HepG2 (cell line): ENCODE measurements around the gene UCKL1. TPM values are rescaled to one million over a fixed set of nuclear protein-coding genes. Genes with fewer than 3 reads are reported as not detected.
A peak's percentile ranks its signal among the peaks of the same experiment; 100 is the strongest.

Source experiments
- ATAC-seq: fragments of 200-7000 bp; cut with Tn5 transposase; 3 replicates; pipeline ENCODE4 v1.9.1; 2020; ENCODE audit warnings: mild to moderate bottlenecking, moderate library complexity
- BruUV-seq: library from RNA; stranded (reverse); fragments of 400-500 nt; replicated peaks from 2 replicates; lab custom pipeline; 2021; lab: Mats Ljungman, UMichigan
- CTCF ChIA-PET: fragments of 300-600 bp; formaldehyde crosslinking; extraction: SDS; loops from one replicate; lab custom pipeline; 2021; ENCODE audit warnings: low total read pairs, inconsistent platforms, low intra/inter-chr PET ratio; lab: Yijun Ruan, JAX
- POLR2A ChIA-PET: fragments of 350-600 bp; sonication (Branson Sonifier 250); formaldehyde crosslinking; loops from one replicate; lab custom pipeline; 2020; ENCODE audit warnings: antibody characterized with exemption, inconsistent platforms; lab: Yijun Ruan, JAX
- DNase-seq: peaks from one replicate; pipeline ENCODE4 v3.0.0-alpha.2; 2015; ENCODE audit warnings: low spot score
- FAIRE-seq: peaks from 3 replicates; lab custom pipeline; 2011; peaks lifted over from hg19 to GRCh38; lab: Jason Lieb, UNC
- H2AFZ ChIP-seq: one replicate; pipeline ENCODE4 v1.6.1; 2011; ENCODE audit warnings: low read length, inconsistent platforms
- H3K27ac ChIP-seq: fragments of 300-600 bp; 3 replicates; pipeline ENCODE4 v1.8.0; 2011; ENCODE audit warnings: mixed run types, mild to moderate bottlenecking, mixed read lengths, low read length, inconsistent platforms; ENCODE audit not compliant: insufficient read depth; ENCODE audit errors: extremely low read length
- H3K27me3 ChIP-seq, 2 experiments: fragments of 200-600 bp in 1 of 2; 2 replicates in 1 of 2; 3 replicates in 1 of 2; pipeline versions ENCODE4 v1.6.0 to v1.8.0; 2011; ENCODE audit warnings: low read length in 2 of 2, mild to moderate bottlenecking in 2 of 2, moderate library complexity in 2 of 2, inconsistent platforms in 1 of 2; ENCODE audit not compliant: insufficient read depth in 2 of 2, control insufficient read depth in 1 of 2
- H3K36me3 ChIP-seq, 2 experiments: fragments of 200-600 bp in 1 of 2; replicated peaks in 1 of 2; 2 replicates in 1 of 2; 3 replicates in 1 of 2; pipeline versions ENCODE4 v1.5.1 to v1.8.0; 2011; ENCODE audit warnings: low read length in 2 of 2, inconsistent platforms in 1 of 2; ENCODE audit not compliant: insufficient read depth in 2 of 2, control insufficient read depth in 1 of 2
- H3K4me1 ChIP-seq: 2 replicates; pipeline ENCODE4 v1.5.1; 2012; ENCODE audit warnings: low read length, inconsistent platforms; ENCODE audit not compliant: insufficient read depth
- H3K4me2 ChIP-seq: 2 replicates; pipeline ENCODE4 v1.6.0; 2011; ENCODE audit warnings: low read depth, low read length, inconsistent platforms
- H3K4me3 ChIP-seq, 3 experiments: fragments of 200-600 bp in 1 of 3; sonication (generic), shearing (Covaris generic) in 1 of 3; replicated peaks in 1 of 3; 2 replicates each; pipeline ENCODE4 v1.5.1; 2011 to 2016; ENCODE audit warnings: low read length in 3 of 3, inconsistent platforms in 2 of 3, low read depth in 2 of 3, mild to moderate bottlenecking in 2 of 3, control low read depth in 1 of 3, mixed read lengths in 1 of 3; ENCODE audit not compliant: insufficient read depth in 1 of 3
- H3K79me2 ChIP-seq: one replicate; pipeline ENCODE4 v1.6.1; 2011; ENCODE audit warnings: low read length, inconsistent platforms; ENCODE audit not compliant: insufficient read depth
- H3K9ac ChIP-seq: 2 replicates; pipeline ENCODE4 v1.6.0; 2011; ENCODE audit warnings: mild to moderate bottlenecking, low read depth, low read length, inconsistent platforms; ENCODE audit not compliant: insufficient read depth
- H3K9me3 ChIP-seq: 2 replicates; pipeline ENCODE4 v1.5.1; 2012; ENCODE audit warnings: mild to moderate bottlenecking, low read length
- H4K20me1 ChIP-seq: 2 replicates; pipeline ENCODE4 v1.6.0; 2011; ENCODE audit warnings: inconsistent platforms, mild to moderate bottlenecking, low read length, moderate library complexity; ENCODE audit not compliant: insufficient read depth
- AGO2 ChIP-seq: fragments of 200-400 bp; formaldehyde crosslinking; optimal IDR thresholded peaks from 2 replicates; pipeline ENCODE3; 2017; ENCODE audit warnings: mild to moderate bottlenecking, low read depth, low read length, moderate library complexity
- ARHGAP35 ChIP-seq: sonication (generic); formaldehyde crosslinking; IDR thresholded peaks from 2 replicates; pipeline ENCODE4 v1.9.0; 2022; ENCODE audit warnings: mild to moderate bottlenecking, inconsistent platforms, moderate library complexity, missing genetic modification reagents, borderline replicate concordance
- KLF16 ChIP-seq, 2 experiments: sonication (generic) in 1 of 2; formaldehyde crosslinking in 1 of 2; IDR thresholded peaks; 2 replicates each; pipeline versions ENCODE4 v1.6.1 to v1.8.0; 2016 to 2023; ENCODE audit warnings: missing genetic modification reagents in 2 of 2, missing compliant biosample characterization in 1 of 2
- MBNL3 ChIP-seq: fragments of 250-450 bp; sonication (Bioruptor Pico); conservative IDR thresholded peaks from 2 replicates; pipeline ENCODE4 v1.8.0; 2022; ENCODE audit warnings: mild to moderate bottlenecking, inconsistent platforms
- NAIF1 ChIP-seq: sonication (generic); formaldehyde crosslinking; IDR thresholded peaks from 2 replicates; pipeline ENCODE4 v1.5.0; 2020; ENCODE audit warnings: mild to moderate bottlenecking, missing genetic modification reagents, borderline replicate concordance
- NR2F1 ChIP-seq, 2 experiments: fragments of 450-650 bp in 1 of 2; formaldehyde crosslinking in 1 of 2; IDR thresholded peaks; 2 replicates each; pipeline versions ENCODE4 v1.5.0 to v1.6.1; 2016 to 2020; ENCODE audit warnings: mild to moderate bottlenecking in 1 of 2, missing compliant biosample characterization in 1 of 2, missing genetic modification reagents in 1 of 2, moderate library complexity in 1 of 2
- POGZ ChIP-seq: sonication (generic); formaldehyde crosslinking; IDR thresholded peaks from 2 replicates; pipeline ENCODE4 v1.4.0; 2020; ENCODE audit warnings: mild to moderate bottlenecking, missing genetic modification reagents
- RBFOX2 ChIP-seq: fragments of 200-400 bp; formaldehyde crosslinking; IDR thresholded peaks from 2 replicates; pipeline ENCODE4 v1.6.1; 2017; ENCODE audit warnings: low read depth, mild to moderate bottlenecking, low read length
- RFX5 ChIP-seq: IDR thresholded peaks from 2 replicates; pipeline ENCODE4 v1.6.1; 2011; ENCODE audit warnings: low read depth, low read length, improper control_type of control experiment
- SNAI1 ChIP-seq: sonication (generic); formaldehyde crosslinking; IDR thresholded peaks from 2 replicates; pipeline ENCODE4 v1.5.0; 2020; ENCODE audit warnings: mild to moderate bottlenecking, missing genetic modification reagents, borderline replicate concordance
- TBP ChIP-seq: sonication (generic); formaldehyde crosslinking; IDR thresholded peaks from 2 replicates; pipeline ENCODE4 v1.5.0; 2020; ENCODE audit warnings: missing genetic modification reagents
- UBTF ChIP-seq: sonication (generic); formaldehyde crosslinking; IDR thresholded peaks from 2 replicates; pipeline ENCODE4 v1.4.0; 2020; ENCODE audit warnings: mild to moderate bottlenecking, missing genetic modification reagents
- ZFP37 ChIP-seq: sonication (generic); formaldehyde crosslinking; IDR thresholded peaks from 2 replicates; pipeline ENCODE4 v1.4.0; 2020; ENCODE audit warnings: missing genetic modification reagents, borderline replicate concordance
- ZNF563 ChIP-seq: sonication (generic); formaldehyde crosslinking; IDR thresholded peaks from 2 replicates; pipeline ENCODE4 v1.8.0; 2022; ENCODE audit warnings: mild to moderate bottlenecking, moderate library complexity, missing genetic modification reagents
- ZNF619 ChIP-seq: sonication (generic); formaldehyde crosslinking; IDR thresholded peaks from 2 replicates; pipeline ENCODE4 v1.4.0; 2020; ENCODE audit warnings: mild to moderate bottlenecking, missing genetic modification reagents
- ZNF761 ChIP-seq: sonication (generic); formaldehyde crosslinking; conservative IDR thresholded peaks from 2 replicates; pipeline ENCODE4 v1.4.0; 2020; ENCODE audit warnings: mild to moderate bottlenecking, missing genetic modification reagents
- ZNF782 ChIP-seq: sonication (generic); formaldehyde crosslinking; IDR thresholded peaks from 2 replicates; pipeline ENCODE4 v1.4.0; 2020; ENCODE audit warnings: missing genetic modification reagents, mild to moderate bottlenecking, borderline replicate concordance
- WGBS: methylation state at CpG from one replicate; pipeline ENCODE4 v1.1.6; 2017; ENCODE audit warnings: low lambda C conversion rate; 5-methylcytosine and 5-hydroxymethylcytosine counted together
- in situ Hi-C: cut with HindIII; loops from 2 replicates; pipeline ENCODE4 v1.10.0; 2017; ENCODE audit warnings: low pct_unique_long_range_greater_than_20kb; ENCODE audit not compliant: extremely low pct_ligation_motif_present
- intact Hi-C: fragments of 100-400 bp; cut with micrococcal nuclease; formaldehyde crosslinking; loops from one replicate; pipeline ENCODE4 v1.10.0; 2022; ENCODE audit not compliant: unreplicated experiment
- polyA plus RNA-seq, 8 experiments: library from polyadenylated mRNA; depleted of rRNA in 3 of 8; stranded (reverse) in 7 of 8; unstranded in 1 of 8; fragments of >200 nt; fragmentation: Illumina TruSeq in 4 of 8; extraction: Trizol in 4 of 8; gene quantifications; 2 replicates each; pipeline versions ENCODE4 v1.2.1 to v1.2.3, GENCODE V29; 2011 to 2016; ENCODE audit warnings: low read depth in 4 of 8, missing spikeins in 1 of 8, mixed read lengths in 1 of 8; ENCODE audit not compliant: insufficient read depth in 1 of 8
- total RNA-seq, 5 experiments: library from RNA; depleted of rRNA; stranded (reverse); fragments of >200 nt; fragmentation: Illumina TruSeq; extraction: Trizol; gene quantifications; 2 replicates each; pipeline ENCODE4 v1.2.3, GENCODE V29; 2016; ENCODE audit warnings: low read depth in 1 of 5
- TF ChIP-seq, protein P1 (sequence below): sonication (generic); formaldehyde crosslinking; IDR thresholded peaks from 2 replicates; pipeline ENCODE4 v1.4.0; 2020; ENCODE audit warnings: missing genetic modification reagents, borderline replicate concordance

Gene UCKL1
- total and polyA plus RNA-seq, 2 of the 13 experiments (the other 11 are each of a cell fraction or from before 2014, with no cell fraction given) = 50.2 to 126 TPM

DNA sequence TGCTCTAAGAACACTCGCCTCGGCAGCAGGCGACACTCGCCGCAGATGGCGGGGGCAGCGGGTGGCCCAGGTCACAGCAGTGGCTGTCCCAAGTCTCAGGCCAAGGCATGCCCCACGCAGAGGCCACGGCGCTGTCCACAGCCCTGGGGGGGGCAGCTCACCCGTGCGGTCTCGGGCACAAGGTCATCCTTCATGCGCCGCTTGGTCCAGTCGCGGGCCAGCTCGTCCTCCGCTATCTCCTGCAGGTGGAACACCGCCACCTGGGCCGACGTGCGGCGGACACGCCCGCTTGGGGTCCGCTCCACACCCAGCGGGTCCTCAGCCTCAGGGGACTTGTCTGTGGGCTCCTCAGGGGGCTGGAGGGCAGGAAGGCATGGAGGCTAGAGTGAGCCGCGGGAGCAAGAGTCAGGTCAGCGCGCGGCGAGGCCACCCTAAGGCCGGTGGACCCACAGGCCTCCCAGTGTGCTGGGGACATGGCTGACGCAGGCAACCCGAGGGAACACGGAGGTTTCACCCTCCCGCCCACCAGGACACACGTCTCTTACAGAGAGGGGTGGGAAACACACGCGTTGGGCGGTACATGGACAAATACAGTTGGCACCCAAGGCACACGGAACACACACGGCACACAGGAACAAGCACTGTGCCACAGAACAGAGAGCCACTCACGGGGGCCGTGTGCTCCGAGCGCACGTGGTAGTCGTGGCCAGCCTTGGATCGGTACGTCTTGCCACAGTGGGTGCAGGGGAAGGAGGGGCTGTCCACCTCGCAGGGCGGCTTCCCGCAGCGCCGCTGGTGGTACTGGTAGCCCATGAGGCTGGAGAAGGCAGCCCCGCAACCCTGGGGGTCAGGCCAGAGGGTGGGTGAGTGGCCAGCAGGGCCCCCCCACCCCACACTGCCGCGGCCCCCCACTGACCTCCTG, 6.5 kb upstream of the UCKL1 start:
- DNase-seq = no peak
- ChIA-PET POLR2A (no interaction called here), CTCF (no interaction called here)
- H2AFZ ChIP-seq = no peak overlapping the region
- no peaks in the 10 kb centered on the region for H3K79me2 ChIP-seq
- H3K4me2 ChIP-seq = no peak overlapping the region
- H4K20me1 ChIP-seq = no peaks in the 10 kb centered on the region; the same call in 1 of the 2 replicates
- peaks cover 19% of the 10 kb centered on the region for H3K4me1 ChIP-seq
- no peak for FAIRE-seq
- intact Hi-C loops (loop anchor here (10.0 kb wide), 1 partner anchor 1598 kb away; the partner anchor contains the start of gene LAMA5), in situ Hi-C loops (no loop called here)
- peaks cover 57 to 63% of the 10 kb centered on the region in 2 experiments for H3K36me3 ChIP-seq
- no peaks in the 10 kb centered on the region for H3K27me3 ChIP-seq
- 97% methylated on average over 58 of the region's 61 CpGs for WGBS
- no peak overlapping the region for H3K4me3 ChIP-seq
- no TSS peak for BruUV-seq
- H3K9me3 ChIP-seq = no peaks in the 10 kb centered on the region
- H3K9ac ChIP-seq = no peak overlapping the region
- no peak for ATAC-seq
- no peak overlapping the region for H3K27ac ChIP-seq
- no peak for TF ChIP-seq SNAI1 (CRISPR knock-in tag)
- TF ChIP-seq POGZ = no peak
- TF ChIP-seq NAIF1 (CRISPR knock-in tag) = no peak
- TF ChIP-seq MBNL3 (CRISPR knock-in tag) = no peak
- no peak for TF ChIP-seq ZNF619 (CRISPR knock-in tag)
- TF ChIP-seq ZFP37 (CRISPR knock-in tag) = no peak
- TF ChIP-seq ZNF782 (CRISPR knock-in tag) = 0 out of 2 replicates have a peak, but pooled peaks have one; percentile 44
- no peak for TF ChIP-seq TBP (CRISPR knock-in tag)
- no peak for TF ChIP-seq RFX5
- TF ChIP-seq ZNF761 (CRISPR knock-in tag) = no peak
- TF ChIP-seq UBTF (CRISPR knock-in tag) = no peak
- TF ChIP-seq, protein P1, sequence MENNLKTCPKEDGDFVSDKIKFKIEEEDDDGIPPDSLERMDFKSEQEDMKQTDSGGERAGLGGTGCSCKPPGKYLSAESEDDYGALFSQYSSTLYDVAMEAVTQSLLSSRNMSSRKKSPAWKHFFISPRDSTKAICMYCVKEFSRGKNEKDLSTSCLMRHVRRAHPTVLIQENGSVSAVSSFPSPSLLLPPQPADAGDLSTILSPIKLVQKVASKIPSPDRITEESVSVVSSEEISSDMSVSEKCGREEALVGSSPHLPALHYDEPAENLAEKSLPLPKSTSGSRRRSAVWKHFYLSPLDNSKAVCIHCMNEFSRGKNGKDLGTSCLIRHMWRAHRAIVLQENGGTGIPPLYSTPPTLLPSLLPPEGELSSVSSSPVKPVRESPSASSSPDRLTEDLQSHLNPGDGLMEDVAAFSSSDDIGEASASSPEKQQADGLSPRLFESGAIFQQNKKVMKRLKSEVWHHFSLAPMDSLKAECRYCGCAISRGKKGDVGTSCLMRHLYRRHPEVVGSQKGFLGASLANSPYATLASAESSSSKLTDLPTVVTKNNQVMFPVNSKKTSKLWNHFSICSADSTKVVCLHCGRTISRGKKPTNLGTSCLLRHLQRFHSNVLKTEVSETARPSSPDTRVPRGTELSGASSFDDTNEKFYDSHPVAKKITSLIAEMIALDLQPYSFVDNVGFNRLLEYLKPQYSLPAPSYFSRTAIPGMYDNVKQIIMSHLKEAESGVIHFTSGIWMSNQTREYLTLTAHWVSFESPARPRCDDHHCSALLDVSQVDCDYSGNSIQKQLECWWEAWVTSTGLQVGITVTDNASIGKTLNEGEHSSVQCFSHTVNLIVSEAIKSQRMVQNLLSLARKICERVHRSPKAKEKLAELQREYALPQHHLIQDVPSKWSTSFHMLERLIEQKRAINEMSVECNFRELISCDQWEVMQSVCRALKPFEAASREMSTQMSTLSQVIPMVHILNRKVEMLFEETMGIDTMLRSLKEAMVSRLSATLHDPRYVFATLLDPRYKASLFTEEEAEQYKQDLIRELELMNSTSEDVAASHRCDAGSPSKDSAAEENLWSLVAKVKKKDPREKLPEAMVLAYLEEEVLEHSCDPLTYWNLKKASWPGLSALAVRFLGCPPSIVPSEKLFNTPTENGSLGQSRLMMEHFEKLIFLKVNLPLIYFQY (CRISPR knock-in tag) = no peak
- TF ChIP-seq ZNF563 (CRISPR knock-in tag) = 0 out of 2 replicates have a peak, but pooled peaks have one; percentile 22
- no peak for TF ChIP-seq ARHGAP35
- TF ChIP-seq NR2F1 (CRISPR knock-in tag; IDR thresholded peaks at IDR 0.05) = no peak
- peak; percentile 62 for TF ChIP-seq RBFOX2
- peak; percentile 39 for TF ChIP-seq AGO2
- TF ChIP-seq KLF16 (CRISPR knock-in tag; IDR thresholded peaks at IDR 0.05) = no peak
